Measurements from ENCODE around the gene GABARAPL1. TPM values are rescaled to one million over a fixed set of nuclear protein-coding genes. Genes with fewer than 3 reads are reported as not detected.

The GABARAPL1 gene
- total RNA-seq, 1 experiment from 2014 or later, result 70.6 TPM

DNA sequence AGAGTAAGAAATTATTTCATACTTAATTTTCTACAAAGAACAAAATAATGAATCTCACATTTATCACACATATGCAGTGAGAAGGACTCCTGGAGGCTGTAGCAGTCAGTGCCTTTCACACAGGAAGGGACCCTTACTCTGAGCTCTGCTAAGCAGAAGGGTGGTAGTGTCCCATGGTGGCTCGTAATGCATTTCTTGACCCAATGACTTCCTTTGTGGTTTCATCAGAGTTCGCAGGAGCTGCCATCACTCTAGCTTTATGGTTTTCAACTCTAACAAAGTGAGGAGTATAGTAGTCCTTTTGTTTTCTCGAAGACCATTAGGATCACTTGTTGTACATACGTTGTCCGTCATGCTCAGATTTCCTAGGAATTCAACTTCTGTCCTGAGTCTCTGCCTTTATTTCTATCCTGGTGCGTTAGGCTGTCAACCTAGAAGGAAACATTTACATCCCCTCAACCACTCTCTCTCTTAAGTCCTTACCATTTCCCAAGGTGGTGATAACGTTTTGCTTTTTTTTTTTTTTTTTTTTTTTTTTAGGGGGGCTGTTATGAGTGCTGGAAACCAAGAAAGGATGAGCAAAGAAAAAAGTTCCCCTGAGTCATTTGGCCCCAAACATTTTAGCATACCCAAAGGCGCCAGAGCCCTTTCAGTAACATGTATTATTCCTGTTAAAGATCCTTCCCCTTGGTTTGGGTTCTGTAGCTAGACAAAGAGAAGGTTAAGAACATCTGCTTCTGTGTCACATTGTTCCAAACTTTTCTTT, 37.2 kb downstream of the GABARAPL1 start:
- BruUV-seq (replicated peaks), result no TSS peak
- TF ChIP-seq, protein P1, sequence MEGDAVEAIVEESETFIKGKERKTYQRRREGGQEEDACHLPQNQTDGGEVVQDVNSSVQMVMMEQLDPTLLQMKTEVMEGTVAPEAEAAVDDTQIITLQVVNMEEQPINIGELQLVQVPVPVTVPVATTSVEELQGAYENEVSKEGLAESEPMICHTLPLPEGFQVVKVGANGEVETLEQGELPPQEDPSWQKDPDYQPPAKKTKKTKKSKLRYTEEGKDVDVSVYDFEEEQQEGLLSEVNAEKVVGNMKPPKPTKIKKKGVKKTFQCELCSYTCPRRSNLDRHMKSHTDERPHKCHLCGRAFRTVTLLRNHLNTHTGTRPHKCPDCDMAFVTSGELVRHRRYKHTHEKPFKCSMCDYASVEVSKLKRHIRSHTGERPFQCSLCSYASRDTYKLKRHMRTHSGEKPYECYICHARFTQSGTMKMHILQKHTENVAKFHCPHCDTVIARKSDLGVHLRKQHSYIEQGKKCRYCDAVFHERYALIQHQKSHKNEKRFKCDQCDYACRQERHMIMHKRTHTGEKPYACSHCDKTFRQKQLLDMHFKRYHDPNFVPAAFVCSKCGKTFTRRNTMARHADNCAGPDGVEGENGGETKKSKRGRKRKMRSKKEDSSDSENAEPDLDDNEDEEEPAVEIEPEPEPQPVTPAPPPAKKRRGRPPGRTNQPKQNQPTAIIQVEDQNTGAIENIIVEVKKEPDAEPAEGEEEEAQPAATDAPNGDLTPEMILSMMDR (conservative IDR thresholded peaks at IDR 0.05; ENCODE audit: low read depth, low read length), result no peak
- TF ChIP-seq EZH2 (IDR thresholded peaks at IDR 0.05; ENCODE audit: borderline replicate concordance, low read depth, low read length, poor library complexity, severe bottlenecking), result no peak

DNA sequence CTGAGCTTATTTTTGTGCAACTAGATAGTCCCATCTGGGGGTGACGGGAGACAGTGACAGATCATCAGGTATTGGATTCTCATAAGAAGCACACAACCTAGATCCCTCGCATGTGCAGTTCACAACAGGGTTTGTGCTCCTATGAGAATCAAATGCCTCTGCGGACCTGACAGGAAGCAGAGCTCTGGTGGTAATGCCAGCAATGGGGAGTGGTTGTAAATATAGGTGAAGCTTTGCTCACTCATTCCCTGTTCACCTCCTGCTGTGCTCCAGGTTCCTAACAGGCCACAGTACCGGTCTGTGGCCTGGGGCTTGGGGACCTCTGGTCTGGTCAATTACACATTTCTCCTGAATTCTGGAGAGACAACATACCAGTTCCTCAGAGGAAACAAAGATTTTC, 39.0 kb downstream of the GABARAPL1 start:
- Histone ChIP-seq H3K27ac (ENCODE audit: low read depth, low read length, poor library complexity, severe bottlenecking) (no peak overlapping the region), H3K9me3 (ENCODE audit: low read depth, low read length, poor library complexity, severe bottlenecking) (no peaks in the 10 kb centered on the region), H3K4me1 (ENCODE audit: insufficient read depth, low read length, poor library complexity, severe bottlenecking) (peaks cover 4% of the 10 kb centered on the region), H3K36me3 (ENCODE audit: insufficient read depth, low read length, poor library complexity, severe bottlenecking) (no peaks in the 10 kb centered on the region), H3K4me3 (ENCODE audit: low read depth, low read length, poor library complexity, severe bottlenecking) (no peak overlapping the region), H3K27me3 (replicated peaks; ENCODE audit: insufficient read depth, low read depth, low read length, poor library complexity) (no peaks in the 10 kb centered on the region)
- BruUV-seq (replicated peaks), result no TSS peak
- ChIA-PET POLR2A (ENCODE audit: low non-redundant PET) (no interaction called here), CTCF (interaction anchor here (1.0 kb wide), 1 partner anchor 15 kb away, joined by 3 read pairs; no protein-coding TSS in a partner anchor)
- TF ChIP-seq, protein P1 (conservative IDR thresholded peaks at IDR 0.05; ENCODE audit: low read depth, low read length), result no peak
- no peak for TF ChIP-seq EZH2 (IDR thresholded peaks at IDR 0.05; ENCODE audit: borderline replicate concordance, low read depth, low read length, poor library complexity, severe bottlenecking)
- intact Hi-C loops (cut with micrococcal nuclease; ENCODE audit: unreplicated experiment), result no loop called here
- no peak for DNase-seq (ENCODE audit: low spot score)

More for the DNA sequence above, 37.2 kb downstream of the GABARAPL1 start:
- POLR2A ChIA-PET (ENCODE audit: low non-redundant PET), result no interaction called here
- no peaks in the 10 kb centered on the region for H3K27me3 ChIP-seq (replicated peaks; ENCODE audit: insufficient read depth, low read depth, low read length, poor library complexity)
- no peak overlapping the region for H3K4me3 ChIP-seq (ENCODE audit: low read depth, low read length, poor library complexity, severe bottlenecking)
- H3K9me3 ChIP-seq (ENCODE audit: low read depth, low read length, poor library complexity, severe bottlenecking), result no peaks in the 10 kb centered on the region
- no peak for DNase-seq (ENCODE audit: low spot score)
- H3K36me3 ChIP-seq (ENCODE audit: insufficient read depth, low read length, poor library complexity, severe bottlenecking), result no peaks in the 10 kb centered on the region
- peaks cover 4% of the 10 kb centered on the region for H3K4me1 ChIP-seq (ENCODE audit: insufficient read depth, low read length, poor library complexity, severe bottlenecking)
- H3K27ac ChIP-seq (ENCODE audit: low read depth, low read length, poor library complexity, severe bottlenecking), result no peak overlapping the region
- CTCF ChIA-PET, result no interaction called here
- intact Hi-C loops (cut with micrococcal nuclease; ENCODE audit: unreplicated experiment), result no loop called here

DNA sequence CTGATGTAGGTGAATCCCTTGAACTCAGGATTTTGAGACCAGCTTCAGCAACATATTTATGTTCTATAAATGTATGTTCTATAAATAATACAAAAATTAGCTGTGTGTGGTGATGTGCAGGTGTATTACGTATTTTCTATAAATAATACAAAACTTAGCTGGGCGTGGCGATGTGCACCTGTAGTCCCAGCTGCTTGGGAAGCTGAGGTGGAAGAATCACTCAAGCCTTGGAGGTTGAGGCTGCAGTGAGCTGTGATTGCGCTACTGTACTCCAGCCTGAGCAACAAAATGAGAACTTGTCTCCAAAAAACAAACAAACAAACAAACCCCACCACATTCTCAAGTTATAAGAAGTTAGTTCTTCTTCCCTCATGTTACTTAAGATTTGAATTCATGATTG, 39.5 kb downstream of the GABARAPL1 start:
- Histone ChIP-seq H3K27ac (ENCODE audit: low read depth, low read length, poor library complexity, severe bottlenecking) (no peak overlapping the region), H3K36me3 (ENCODE audit: insufficient read depth, low read length, poor library complexity, severe bottlenecking) (no peaks in the 10 kb centered on the region), H3K4me1 (ENCODE audit: insufficient read depth, low read length, poor library complexity, severe bottlenecking) (peaks cover 4% of the 10 kb centered on the region), H3K9me3 (ENCODE audit: low read depth, low read length, poor library complexity, severe bottlenecking) (no peaks in the 10 kb centered on the region), H3K27me3 (replicated peaks; ENCODE audit: insufficient read depth, low read depth, low read length, poor library complexity) (no peaks in the 10 kb centered on the region), H3K4me3 (ENCODE audit: low read depth, low read length, poor library complexity, severe bottlenecking) (no peak overlapping the region)
- ChIA-PET POLR2A (ENCODE audit: low non-redundant PET) (no interaction called here), CTCF (no interaction called here)
- intact Hi-C loops (cut with micrococcal nuclease; ENCODE audit: unreplicated experiment), result no loop called here
- BruUV-seq (replicated peaks), result no TSS peak
- no peak for DNase-seq (ENCODE audit: low spot score)
- no peak for TF ChIP-seq EZH2 (IDR thresholded peaks at IDR 0.05; ENCODE audit: borderline replicate concordance, low read depth, low read length, poor library complexity, severe bottlenecking)
- TF ChIP-seq, protein P1 (conservative IDR thresholded peaks at IDR 0.05; ENCODE audit: low read depth, low read length), result no peak

Measured in A673 (cell line).